ENCODE results near the gene TATDN3. TPM values are rescaled to one million over a fixed set of nuclear protein-coding genes. Genes with fewer than 3 reads are reported as not detected.
"Not testable (repeated sequence)": the region's sequence is repeated elsewhere in the genome, so short reads cannot be mapped to it uniquely, and the experiment has no call there.

TATDN3 gene
- total RNA-seq, 1 experiment from 2014 or later, result 17.3 TPM

- Histone ChIP-seq H3K36me3 (ENCODE audit: insufficient read depth, low read length, poor library complexity, severe bottlenecking) (no peaks in the 10 kb centered on the region), H3K4me3 (ENCODE audit: low read depth, low read length, poor library complexity, severe bottlenecking) (no peak overlapping the region), H3K9me3 (ENCODE audit: low read depth, low read length, poor library complexity, severe bottlenecking) (peaks cover 13% of the 10 kb centered on the region), H3K4me1 (ENCODE audit: insufficient read depth, low read length, poor library complexity, severe bottlenecking) (no peaks in the 10 kb centered on the region), H3K27me3 (replicated peaks; ENCODE audit: insufficient read depth, low read depth, low read length, poor library complexity) (no peaks in the 10 kb centered on the region), H3K27ac (ENCODE audit: low read depth, low read length, poor library complexity, severe bottlenecking) (no peak overlapping the region)
- TF ChIP-seq EZH2 (IDR thresholded peaks at IDR 0.05; ENCODE audit: borderline replicate concordance, low read depth, low read length, poor library complexity, severe bottlenecking) (no peak), CTCF (conservative IDR thresholded peaks at IDR 0.05; ENCODE audit: low read depth, low read length) (no peak)
- BruUV-seq (replicated peaks), result no TSS peak
- POLR2A ChIA-PET (ENCODE audit: low non-redundant PET), result no interaction called here
- intact Hi-C loops (cut with micrococcal nuclease; ENCODE audit: unreplicated experiment), result no loop called here
- CTCF ChIA-PET, result no interaction called here
- no peak for DNase-seq (ENCODE audit: low spot score)
These were observed 36.2 kb downstream of the TATDN3 start for GRCh38 chr1:212827831-212828278.

DNA sequence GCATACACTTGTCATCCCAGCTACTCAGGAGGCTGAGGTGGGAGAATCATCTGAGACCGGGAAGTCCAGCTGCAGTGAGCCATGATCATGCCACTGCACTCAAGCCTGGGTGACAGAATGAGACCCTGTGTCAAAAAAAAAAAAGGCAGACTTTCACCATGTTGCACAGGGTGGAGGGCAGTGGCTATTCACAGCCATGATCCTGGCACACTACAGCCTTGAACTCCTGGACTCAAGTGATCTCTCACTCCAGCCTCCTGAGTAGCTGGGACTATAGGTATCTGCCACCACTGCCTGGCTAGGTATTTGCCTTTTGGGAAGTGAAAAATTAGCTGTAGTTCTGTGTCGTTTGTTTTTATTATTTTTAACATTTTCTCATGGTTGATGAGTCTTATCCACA, 36.7 kb downstream of the TATDN3 start:
- Histone ChIP-seq H3K9me3 (ENCODE audit: low read depth, low read length, poor library complexity, severe bottlenecking) (peaks cover 13% of the 10 kb centered on the region), H3K4me1 (ENCODE audit: insufficient read depth, low read length, poor library complexity, severe bottlenecking) (no peaks in the 10 kb centered on the region), H3K27me3 (replicated peaks; ENCODE audit: insufficient read depth, low read depth, low read length, poor library complexity) (no peaks in the 10 kb centered on the region), H3K27ac (ENCODE audit: low read depth, low read length, poor library complexity, severe bottlenecking) (no peak overlapping the region), H3K4me3 (ENCODE audit: low read depth, low read length, poor library complexity, severe bottlenecking) (no peak overlapping the region), H3K36me3 (ENCODE audit: insufficient read depth, low read length, poor library complexity, severe bottlenecking) (no peaks in the 10 kb centered on the region)
- intact Hi-C loops (cut with micrococcal nuclease; ENCODE audit: unreplicated experiment), result no loop called here
- no peak for DNase-seq (ENCODE audit: low spot score)
- no peak for TF ChIP-seq CTCF (conservative IDR thresholded peaks at IDR 0.05; ENCODE audit: low read depth, low read length)
- TF ChIP-seq EZH2 (IDR thresholded peaks at IDR 0.05; ENCODE audit: borderline replicate concordance, low read depth, low read length, poor library complexity, severe bottlenecking), result no peak
- ChIA-PET CTCF (no interaction called here), POLR2A (ENCODE audit: low non-redundant PET) (no interaction called here)
- BruUV-seq (replicated peaks), result no TSS peak

GRCh38 chr1:212833211-212834207, 41.8 kb downstream of the TATDN3 start:
- H3K27ac ChIP-seq (ENCODE audit: low read depth, low read length, poor library complexity, severe bottlenecking); H3K4me1 ChIP-seq (ENCODE audit: insufficient read depth, low read length, poor library complexity, severe bottlenecking); H3K36me3 ChIP-seq (ENCODE audit: insufficient read depth, low read length, poor library complexity, severe bottlenecking); H3K9me3 ChIP-seq (ENCODE audit: low read depth, low read length, poor library complexity, severe bottlenecking); intact Hi-C loops (cut with micrococcal nuclease; ENCODE audit: unreplicated experiment); H3K27me3 ChIP-seq (replicated peaks; ENCODE audit: insufficient read depth, low read depth, low read length, poor library complexity); CTCF ChIA-PET; DNase-seq (ENCODE audit: low spot score); H3K4me3 ChIP-seq (ENCODE audit: low read depth, low read length, poor library complexity, severe bottlenecking); BruUV-seq (replicated peaks): not testable (repeated sequence)
- POLR2A ChIA-PET (ENCODE audit: low non-redundant PET), result interaction anchor here (0.6 kb wide), 1 partner anchor 123 kb away, joined by 3 read pairs; no protein-coding TSS in a partner anchor

All from A673 (cell line).